ENCODE data around the gene USP14.

Gene USP14

GRCh38 chr18:160831-161570 is 2.6 kb downstream of the USP14 start:
- no peak for DNase-seq

- DNase-seq = no peak
Measured at GRCh38 chr18:172361-172760, 14.0 kb downstream of the USP14 start.

DNA sequence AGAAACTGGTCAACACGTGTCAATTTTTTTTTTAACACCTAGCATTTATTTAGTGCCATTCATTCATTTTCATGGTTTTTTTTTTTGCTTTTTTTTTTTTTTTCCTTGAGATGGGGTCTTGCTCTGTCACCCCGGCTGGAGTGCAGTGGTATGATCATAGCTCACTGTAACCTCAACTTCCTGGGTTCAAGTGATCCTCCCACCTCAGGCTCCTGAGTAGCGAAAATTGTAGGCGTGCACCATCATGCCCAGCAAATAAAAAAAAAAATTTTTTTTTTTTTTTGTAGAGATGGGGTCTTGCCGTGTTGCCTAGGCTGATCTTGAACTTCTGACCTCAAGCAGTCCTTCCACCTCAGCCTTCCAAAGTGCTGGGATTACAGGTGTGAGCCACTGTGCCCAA is 21.1 kb downstream of the USP14 start:
- no peak for DNase-seq

GRCh38 chr18:181711-182110 is 23.4 kb downstream of the USP14 start:
- no peak for DNase-seq

DNA sequence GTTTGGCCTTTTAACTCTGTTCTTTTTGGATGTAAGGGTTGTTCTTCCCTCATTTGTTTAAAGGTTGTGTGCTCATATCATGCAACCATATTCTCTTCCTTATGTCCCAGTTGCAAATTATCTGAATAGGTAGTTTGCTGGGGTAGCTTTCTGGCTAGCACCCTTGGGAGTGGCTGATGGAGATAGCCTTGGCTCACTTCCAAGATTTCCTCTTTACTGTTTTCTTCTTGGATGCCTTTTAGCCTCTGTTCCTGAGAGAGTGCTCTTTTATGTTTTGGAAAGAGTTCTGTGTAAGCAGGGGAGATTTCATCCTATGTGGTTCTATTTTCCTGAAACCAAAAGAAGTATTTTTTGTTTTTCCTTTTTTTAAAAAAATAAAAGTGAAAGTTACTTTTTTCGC is 25.4 kb downstream of the USP14 start:
- no peak for DNase-seq

DNA sequence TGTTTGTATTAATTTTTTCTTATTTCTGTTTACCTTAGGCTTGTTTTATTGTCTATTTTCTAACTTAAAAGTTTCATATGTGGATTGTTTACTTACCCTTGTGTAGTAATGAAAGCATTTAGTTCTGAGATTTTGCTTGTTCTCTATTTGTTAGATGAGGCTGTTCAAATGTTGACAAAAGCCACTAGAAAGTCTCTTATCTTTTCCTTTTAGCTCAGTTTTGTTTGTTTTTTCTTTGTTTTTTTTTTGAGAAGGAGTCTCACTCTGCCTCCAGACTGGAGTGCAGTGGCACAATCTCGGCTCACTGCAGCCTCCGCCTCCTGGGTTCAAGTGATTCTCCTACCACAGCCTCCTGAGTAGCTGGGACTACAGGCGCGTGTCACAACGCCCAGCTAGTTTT is 30.9 kb downstream of the USP14 start:
- DNase-seq = no peak

DNA sequence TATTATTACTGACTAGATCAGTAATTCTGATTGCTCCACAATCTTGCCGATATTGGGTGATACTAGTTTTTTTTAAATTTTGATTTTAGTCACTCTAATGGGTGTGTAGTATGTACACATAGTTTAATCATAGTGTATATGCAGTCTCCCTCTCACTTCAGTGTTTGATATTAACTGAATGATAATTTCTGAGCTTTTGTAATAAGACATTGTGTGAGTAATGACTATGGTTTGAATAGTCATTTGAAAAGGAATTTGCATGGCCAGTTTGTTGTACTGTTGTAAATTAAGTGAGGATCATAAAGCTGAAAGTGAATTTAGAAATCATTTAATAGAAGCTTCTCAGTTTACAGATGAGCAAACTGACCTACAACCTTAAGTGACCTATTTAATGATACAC is 33.4 kb downstream of the USP14 start:
- no peak for DNase-seq

DNA sequence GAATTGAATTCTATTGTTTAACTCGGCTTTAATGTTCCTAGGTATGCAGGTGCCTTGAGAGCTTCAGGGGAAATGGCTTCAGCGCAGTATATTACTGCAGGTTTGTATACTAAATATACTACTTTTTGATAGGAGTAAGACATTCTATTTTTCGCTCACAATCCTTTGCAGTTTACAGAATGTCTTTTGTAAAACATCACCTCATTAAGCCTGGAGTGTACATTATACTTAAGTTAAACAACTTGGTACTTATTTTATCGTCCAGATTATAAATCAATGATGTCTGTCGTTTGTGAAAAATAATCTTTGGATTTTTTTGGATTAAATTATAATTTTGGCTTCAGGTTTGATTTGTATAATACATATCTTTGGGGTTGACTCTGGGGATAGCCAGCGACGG is 34.4 kb downstream of the USP14 start:
- DNase-seq = no peak

DNA sequence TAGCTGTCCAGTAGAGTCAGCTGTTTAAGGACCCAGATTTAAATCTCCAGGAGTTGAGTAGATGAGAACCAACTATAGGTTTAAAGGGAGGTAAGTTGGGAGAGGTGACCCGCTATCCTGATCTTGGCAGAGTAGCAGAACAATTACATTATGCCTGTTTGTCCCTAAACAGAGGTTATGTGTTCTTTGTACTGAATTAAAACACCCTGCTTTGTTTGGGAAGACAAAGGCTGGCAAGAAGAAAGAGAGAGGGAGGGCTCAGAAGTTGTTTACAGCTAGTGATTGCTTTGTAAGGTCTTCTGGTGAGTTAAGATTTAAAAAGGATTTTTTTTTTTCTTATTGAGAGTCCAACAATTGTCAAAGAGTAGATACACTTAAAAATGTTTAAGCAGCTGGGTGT is 37.3 kb downstream of the USP14 start:
- no peak for DNase-seq

DNA sequence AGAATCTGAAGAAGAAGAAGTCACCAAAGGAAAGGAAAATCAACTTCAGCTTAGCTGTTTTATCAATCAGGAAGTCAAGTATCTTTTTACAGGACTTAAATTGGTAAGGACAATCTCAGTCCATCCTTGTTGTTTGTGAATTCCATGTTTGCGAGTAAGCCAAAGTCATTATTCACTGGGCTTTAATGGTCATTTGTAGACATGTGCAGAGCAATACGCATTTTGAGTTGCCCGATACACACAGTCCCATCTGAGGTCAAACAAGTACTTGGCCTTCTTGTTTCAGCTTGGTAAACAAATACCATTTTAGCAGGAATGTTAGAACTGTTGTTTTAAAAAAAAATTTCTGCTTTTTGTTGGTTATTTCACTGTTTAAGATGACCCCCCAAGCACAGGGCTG is 40.9 kb downstream of the USP14 start:
- no peak for DNase-seq

DNA sequence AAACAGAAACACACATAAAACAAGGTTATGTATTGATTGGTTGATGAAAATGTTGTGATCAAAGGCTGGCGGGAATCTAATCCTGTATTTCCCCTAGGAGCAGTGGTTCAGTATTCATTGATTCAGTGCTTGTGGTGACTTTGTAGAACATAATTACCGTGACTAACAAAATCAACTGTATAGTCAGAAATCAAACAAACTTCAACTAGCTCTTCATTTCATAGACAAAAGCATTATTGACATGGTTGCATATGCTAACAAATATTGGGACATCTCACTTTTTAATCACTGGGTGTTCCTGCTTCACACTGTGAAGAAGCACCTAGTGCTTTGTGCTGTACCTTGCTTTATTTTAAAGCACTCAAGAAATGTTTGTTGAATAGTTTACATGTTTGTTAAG is 41.4 kb downstream of the USP14 start:
- DNase-seq = no peak

- DNase-seq = no peak
Measured at GRCh38 chr18:210075-210474, 51.7 kb downstream of the USP14 start.

- DNase-seq = no peak
Measured at GRCh38 chr18:210733-211132, 52.4 kb downstream of the USP14 start.

DNA sequence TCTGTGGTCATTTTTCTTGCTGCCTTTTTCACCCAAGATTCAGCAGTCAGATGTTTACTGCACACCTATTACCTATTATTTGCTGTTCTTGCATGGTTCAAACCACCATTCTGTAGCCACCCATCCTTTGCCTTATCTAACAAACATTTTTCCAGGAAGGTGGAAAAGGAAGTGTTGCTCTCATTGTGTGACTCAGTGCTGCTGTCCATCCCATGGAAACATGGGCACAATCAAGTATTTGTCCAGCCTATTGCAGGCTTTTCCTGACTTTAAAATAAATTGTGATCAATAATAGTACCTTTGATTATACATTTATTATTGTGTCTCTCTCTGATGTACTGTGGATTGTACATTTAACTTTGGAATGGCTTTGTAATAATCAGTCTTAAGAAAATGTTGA is 53.2 kb downstream of the USP14 start:
- DNase-seq = no peak

DNA sequence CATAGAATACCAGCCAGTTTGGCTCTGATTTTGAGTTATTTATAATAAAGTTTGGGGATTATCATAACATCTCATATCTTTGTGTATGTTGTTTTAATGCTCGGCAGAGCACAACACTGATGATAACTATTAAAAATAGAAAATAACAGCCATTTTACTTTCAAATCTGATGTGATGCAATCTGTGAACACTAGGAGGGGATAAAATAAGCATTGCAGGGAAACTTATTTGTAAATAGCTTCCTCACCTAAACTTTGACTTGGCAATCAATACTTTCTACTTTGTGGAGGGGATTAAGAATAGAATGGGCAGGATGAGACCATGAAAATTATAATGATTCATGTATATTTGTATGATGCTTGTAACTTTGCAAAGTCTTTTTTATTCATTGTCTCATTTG is 54.4 kb downstream of the USP14 start:
- DNase-seq = no peak

DNA sequence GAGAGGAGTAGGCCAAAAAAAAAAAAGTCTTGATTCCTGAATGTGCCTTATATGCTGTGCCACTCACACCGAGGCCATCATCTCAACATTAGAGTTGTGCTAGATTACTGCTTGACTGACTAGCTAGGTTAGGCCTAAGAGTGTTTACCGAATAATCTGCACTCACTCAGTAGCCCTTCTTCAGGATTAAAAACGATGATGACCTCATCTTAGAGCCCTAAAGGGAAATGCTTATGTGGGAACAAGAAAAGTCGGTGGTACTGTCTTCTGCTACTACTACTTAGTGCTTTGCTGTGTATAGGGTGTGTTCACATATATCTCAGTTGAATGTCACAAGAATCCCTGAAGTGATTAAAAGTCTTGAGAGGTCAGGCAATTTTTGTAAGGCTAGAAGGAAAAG is 55.1 kb downstream of the USP14 start:
- no peak for DNase-seq

- no peak for DNase-seq
Measured at GRCh38 chr18:213966-214365, 55.6 kb downstream of the USP14 start.

GRCh38 chr18:215448-216010 is 57.2 kb downstream of the USP14 start:
- DNase-seq = no peak

DNA sequence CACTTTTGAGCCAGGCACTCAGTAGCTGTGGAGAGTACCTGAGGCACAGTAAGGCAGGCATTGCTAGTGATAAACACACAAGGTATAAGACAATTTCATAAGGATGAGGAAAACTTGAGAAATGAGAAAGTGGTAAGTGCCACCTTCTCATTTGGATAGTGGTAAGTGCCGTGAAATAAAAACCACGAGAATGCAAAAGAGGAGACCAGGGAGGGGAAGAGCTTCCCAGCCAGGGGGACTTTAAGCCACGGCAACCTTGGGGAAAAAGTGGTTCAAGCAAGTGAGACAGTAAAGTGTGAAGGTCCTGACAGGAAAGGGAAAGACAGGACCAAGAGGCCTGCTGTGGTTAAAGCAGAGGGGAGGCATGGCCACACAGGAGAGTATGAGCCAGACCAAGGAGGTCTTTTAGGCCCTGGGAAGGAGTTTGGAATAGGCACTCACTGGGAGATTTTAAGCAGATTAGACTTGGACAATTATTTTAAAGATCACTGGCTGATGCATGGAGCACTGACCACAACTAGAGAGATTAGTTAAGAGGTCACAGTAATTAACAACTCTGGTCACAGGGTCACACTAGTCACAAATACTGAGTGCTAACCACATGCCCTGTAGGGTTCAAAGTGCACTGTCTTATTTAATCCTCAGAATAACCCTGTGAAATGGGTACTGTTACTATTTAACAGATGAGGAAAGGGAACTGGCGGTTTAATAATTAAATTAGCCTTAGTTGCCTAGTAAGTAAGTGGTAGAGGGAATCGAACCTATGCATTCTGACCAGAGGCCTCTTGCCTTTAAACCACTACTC is 59.4 kb downstream of the USP14 start:
- no peak for DNase-seq

GRCh38 chr18:220708-221107 is 62.4 kb downstream of the USP14 start:
- no peak for DNase-seq

DNA sequence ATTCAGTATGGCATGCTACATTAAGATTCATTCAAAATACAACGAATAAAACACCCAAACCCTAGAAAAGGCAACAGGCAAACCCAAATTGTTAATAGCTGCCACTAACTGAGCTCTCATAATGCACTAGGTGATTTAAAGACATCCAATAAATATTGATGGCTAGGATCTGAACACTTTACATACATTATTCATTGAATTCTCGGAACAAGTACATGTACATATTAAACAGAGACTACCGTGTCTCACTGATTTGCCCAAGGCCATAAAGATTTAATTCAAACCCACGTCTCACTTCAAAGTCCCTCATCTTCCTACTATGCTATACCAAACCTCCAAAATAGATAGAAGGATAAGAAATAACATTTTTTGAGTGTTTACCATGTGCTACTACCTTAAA is 67.4 kb downstream of the USP14 start:
- DNase-seq = no peak

DNA sequence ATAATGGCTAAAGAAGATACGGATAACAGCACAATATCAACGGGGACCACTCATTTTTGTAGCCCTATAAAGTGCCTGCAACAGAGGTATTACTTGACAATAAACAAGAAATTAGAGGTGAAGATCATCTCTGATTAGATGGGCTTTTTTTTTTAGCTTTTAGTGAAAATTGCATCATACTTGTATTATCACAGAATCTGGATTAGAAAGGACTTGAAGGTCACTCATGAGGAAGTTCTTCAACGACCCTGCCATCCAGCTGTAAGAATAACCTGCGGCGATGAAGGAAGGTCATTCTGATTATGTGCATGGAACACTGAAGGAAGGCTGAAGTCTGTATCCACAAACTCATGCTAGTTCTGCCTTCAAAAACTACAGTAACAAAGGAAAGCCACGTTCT is 69.0 kb downstream of the USP14 start:
- no peak for DNase-seq

- no peak for DNase-seq
Measured at GRCh38 chr18:227902-228301, 69.5 kb downstream of the USP14 start.

GRCh38 chr18:228586-228985 is 70.2 kb downstream of the USP14 start:
- no peak for DNase-seq

Data from effector CD4-positive, alpha-beta T cell (primary cell).